Vagina (tissue), 2 donors: ENCODE data around the gene KRTAP10-4.

Source experiments
- CTCF ChIP-seq, 3 experiments: fragments of 450-650 bp in 2 of 3; fragments of 200-600 bp in 1 of 3; sonication (generic) in 1 of 3; IDR thresholded peaks; one replicate each; pipeline ENCODE4 v1.5.1; 2017 to 2019; ENCODE audit warnings: antibody characterized with exemption in 3 of 3, mild to moderate bottlenecking in 2 of 3, moderate library complexity in 2 of 3
- POLR2A ChIP-seq, 2 donors: fragments of 450-650 bp; IDR thresholded peaks; one replicate each; pipeline ENCODE4 v1.6.1; 2017; ENCODE audit warnings: antibody characterized with exemption in 2 of 2, mild to moderate bottlenecking in 2 of 2, moderate library complexity in 2 of 2
- POLR2AphosphoS5 ChIP-seq, 2 donors: sonication (generic); formaldehyde crosslinking; IDR thresholded peaks; one replicate each; pipeline ENCODE4 v1.9.0; 2017; ENCODE audit warnings: antibody characterized with exemption in 2 of 2, mild to moderate bottlenecking in 2 of 2, low read depth in 1 of 2; ENCODE audit not compliant: insufficient read depth in 1 of 2

- TF ChIP-seq CTCF (IDR thresholded peaks at IDR 0.05), result no peak
- TF ChIP-seq POLR2A (IDR thresholded peaks at IDR 0.05), result no peak
- no peak for TF ChIP-seq POLR2AphosphoS5 (IDR thresholded peaks at IDR 0.05; ENCODE audit: insufficient read depth in 1 of 2, low read depth in 1 of 2)
Observed at GRCh38 chr21:44596068-44596725, 22.7 kb downstream of the KRTAP10-4 start.
